IMR-90 (cell line): Measurements from ENCODE around the gene CDC42BPG. TPM values are rescaled to one million over a fixed set of nuclear protein-coding genes. Genes with fewer than 3 reads are reported as not detected.
A peak's percentile ranks its signal among the peaks of the same experiment; 100 is the strongest.

Experiments used
- ATAC-seq: fragments of 200-7000 bp; cut with Tn5 transposase; 2 replicates; pipeline ENCODE4 v1.9.1; 2020; ENCODE audit warnings: low read depth, mild to moderate bottlenecking, moderate library complexity
- BruUV-seq: library from RNA; stranded (reverse); fragments of 400-500 nt; replicated peaks from 2 replicates; lab custom pipeline; 2021; lab: Mats Ljungman, UMichigan
- CTCF ChIA-PET: fragments of 300-600 bp; formaldehyde crosslinking; extraction: SDS; loops from one replicate; lab custom pipeline; 2021; ENCODE audit warnings: antibody characterized with exemption; lab: Yijun Ruan, JAX
- POLR2A ChIA-PET: fragments of 300-600 bp; sonication (Branson Sonifier 250); formaldehyde crosslinking; loops from one replicate; lab custom pipeline; 2022; ENCODE audit warnings: antibody characterized with exemption; ENCODE audit not compliant: unreplicated experiment; lab: Charles Lee
- DNase-seq: peaks from one replicate; pipeline ENCODE4 v3.0.0; 2013
- H2AFZ ChIP-seq: replicated peaks from 2 replicates; pipeline ENCODE3; 2013; ENCODE audit warnings: low read length, mild to moderate bottlenecking; ENCODE audit not compliant: poor library complexity
- H2AK5ac ChIP-seq: 2 replicates; pipeline ENCODE4 v1.6.1; 2013; ENCODE audit warnings: low read depth, low read length, inconsistent platforms
- H2AK9ac ChIP-seq: replicated peaks from 2 replicates; pipeline ENCODE3; 2013; ENCODE audit warnings: mild to moderate bottlenecking, low read depth, low read length, moderate library complexity; ENCODE audit not compliant: poor library complexity
- H2BK120ac ChIP-seq: 2 replicates; pipeline ENCODE4 v1.6.1; 2013; ENCODE audit warnings: low read depth, low read length, inconsistent platforms
- H2BK15ac ChIP-seq: 3 replicates; pipeline ENCODE4 v1.6.1; 2013; ENCODE audit warnings: low read depth, low read length, inconsistent platforms
- H2BK20ac ChIP-seq: 2 replicates; pipeline ENCODE4 v1.6.1; 2013; ENCODE audit warnings: low read depth, mild to moderate bottlenecking, inconsistent platforms, low read length, moderate library complexity
- H2BK5ac ChIP-seq: 2 replicates; pipeline ENCODE4 v1.6.1; 2013; ENCODE audit warnings: mild to moderate bottlenecking, low read depth, low read length, inconsistent platforms; ENCODE audit not compliant: poor library complexity, severe bottlenecking
- H3K14ac ChIP-seq: replicated peaks from 2 replicates; pipeline ENCODE4 v1.6.1; 2013; ENCODE audit warnings: low read depth, low read length, inconsistent platforms
- H3K18ac ChIP-seq: 2 replicates; pipeline ENCODE4 v1.6.1; 2013; ENCODE audit warnings: low read depth, low read length, control low read depth
- H3K23ac ChIP-seq: 2 replicates; pipeline ENCODE4 v1.6.1; 2013; ENCODE audit warnings: low read depth, low read length, inconsistent platforms
- H3K27ac ChIP-seq: 2 replicates; pipeline ENCODE4 v1.5.1; 2013; ENCODE audit warnings: mild to moderate bottlenecking, control low read depth, low read length; ENCODE audit not compliant: insufficient read depth
- H3K27me3 ChIP-seq: 2 replicates; pipeline ENCODE4 v1.6.1; 2013; ENCODE audit warnings: low read length; ENCODE audit not compliant: control insufficient read depth, insufficient read depth
- H3K36me3 ChIP-seq: 2 replicates; pipeline ENCODE4 v1.6.1; 2013; ENCODE audit warnings: low read length, mixed read lengths; ENCODE audit not compliant: control insufficient read depth, insufficient read depth
- H3K4ac ChIP-seq: 2 replicates; pipeline ENCODE4 v1.6.1; 2013; ENCODE audit warnings: low read depth, low read length, inconsistent platforms
- H3K4me1 ChIP-seq: 2 replicates; pipeline ENCODE4 v1.6.1; 2013; ENCODE audit warnings: low read length, mixed read lengths; ENCODE audit not compliant: control insufficient read depth, insufficient read depth
- H3K4me2 ChIP-seq: 2 replicates; pipeline ENCODE4 v1.6.1; 2013; ENCODE audit warnings: low read depth, mild to moderate bottlenecking, control low read depth, low read length, moderate library complexity
- H3K4me3 ChIP-seq: 2 replicates; pipeline ENCODE4 v1.5.1; 2013; ENCODE audit warnings: low read depth, mild to moderate bottlenecking, control low read depth, low read length, moderate library complexity; ENCODE audit not compliant: insufficient read depth
- H3K56ac ChIP-seq: 2 replicates; pipeline ENCODE4 v1.6.1; 2013; ENCODE audit warnings: low read length, inconsistent platforms; ENCODE audit not compliant: insufficient read depth; ENCODE audit errors: extremely low read depth
- H3K79me1 ChIP-seq, 2 experiments: 2 replicates each; pipeline ENCODE4 v1.6.1; 2013; ENCODE audit warnings: low read length in 2 of 2, inconsistent platforms in 1 of 2, low read depth in 1 of 2
- H3K9ac ChIP-seq: 2 replicates; pipeline ENCODE4 v1.6.1; 2013; ENCODE audit warnings: low read depth, low read length, control low read depth
- H3K9me1 ChIP-seq: 2 replicates; pipeline ENCODE4 v1.6.1; 2013; ENCODE audit warnings: low read length, inconsistent platforms; ENCODE audit not compliant: insufficient read depth
- H3K9me3 ChIP-seq: 2 replicates; pipeline ENCODE4 v1.6.1; 2013; ENCODE audit warnings: low read length; ENCODE audit not compliant: control insufficient read depth, insufficient read depth
- H4K20me1 ChIP-seq: 2 replicates; pipeline ENCODE4 v1.6.1; 2013; ENCODE audit warnings: low read length, inconsistent platforms; ENCODE audit not compliant: insufficient read depth
- H4K5ac ChIP-seq: 2 replicates; pipeline ENCODE4 v1.6.1; 2013; ENCODE audit warnings: mild to moderate bottlenecking, low read depth, low read length, control low read depth
- H4K8ac ChIP-seq, 2 experiments: 2 replicates each; pipeline ENCODE4 v1.6.1; 2013; ENCODE audit warnings: low read depth in 2 of 2, low read length in 2 of 2, control low read depth in 1 of 2, inconsistent platforms in 1 of 2
- H4K91ac ChIP-seq: 2 replicates; pipeline ENCODE4 v1.6.1; 2013; ENCODE audit warnings: low read depth, low read length, inconsistent platforms; ENCODE audit not compliant: insufficient read depth
- BHLHE40 ChIP-seq: fragments of 150-350 bp; IDR thresholded peaks from 2 replicates; pipeline ENCODE4 v1.6.1; 2016; ENCODE audit warnings: mild to moderate bottlenecking, low read depth, low read length
- CEBPB ChIP-seq: IDR thresholded peaks from 2 replicates; pipeline ENCODE4 v1.6.1; 2012; ENCODE audit warnings: low read depth, low read length, improper control_type of control experiment
- ELK1 ChIP-seq: fragments of 150-350 bp; IDR thresholded peaks from 2 replicates; pipeline ENCODE4 v1.6.1; 2016; ENCODE audit warnings: low read depth, mild to moderate bottlenecking, low read length, moderate library complexity, borderline replicate concordance
- FOS ChIP-seq: fragments of 150-350 bp; IDR thresholded peaks from 2 replicates; pipeline ENCODE4 v1.6.1; 2016; ENCODE audit warnings: low read depth, low read length
- MAZ ChIP-seq: IDR thresholded peaks from 2 replicates; pipeline ENCODE4 v1.6.1; 2012; ENCODE audit warnings: low read depth, mild to moderate bottlenecking, low read length, improper control_type of control experiment, moderate library complexity, borderline replicate concordance
- MXI1 ChIP-seq: IDR thresholded peaks from 2 replicates; pipeline ENCODE4 v1.6.1; 2012; ENCODE audit warnings: low read depth, mild to moderate bottlenecking, low read length, moderate library complexity, borderline replicate concordance
- NFE2L2 ChIP-seq: fragments of 150-350 bp; IDR thresholded peaks from 2 replicates; pipeline ENCODE4 v1.6.1; 2016; ENCODE audit warnings: low read depth, mild to moderate bottlenecking, low read length
- POLR2A ChIP-seq: IDR thresholded peaks from 2 replicates; pipeline ENCODE4 v1.6.1; 2012; ENCODE audit warnings: mild to moderate bottlenecking, low read depth, low read length
- RAD21 ChIP-seq: IDR thresholded peaks from 2 replicates; pipeline ENCODE4 v1.6.1; 2012; ENCODE audit warnings: low read length, improper control_type of control experiment
- RCOR1 ChIP-seq: IDR thresholded peaks from 2 replicates; pipeline ENCODE4 v1.6.1; 2012; ENCODE audit warnings: mild to moderate bottlenecking, low read length, improper control_type of control experiment; ENCODE audit not compliant: insufficient replicate concordance
- USF2 ChIP-seq: fragments of 150-350 bp; IDR thresholded peaks from 2 replicates; pipeline ENCODE4 v1.6.1; 2017; ENCODE audit warnings: mild to moderate bottlenecking, antibody characterized with exemption, low read length, low read depth
- WGBS, 2 experiments: methylation state at CpG; one replicate each; pipeline versions ENCODE4 v1.1.5 to v1.1.7; 2013; ENCODE audit warnings: missing lambda C conversion rate in 2 of 2; ENCODE audit not compliant: insufficient read length in 1 of 2; ENCODE audit errors: extremely low coverage in 2 of 2; 5-methylcytosine and 5-hydroxymethylcytosine counted together
- dilution Hi-C: fragments of 300-500 bp; cut with HindIII; formaldehyde crosslinking; loops from one replicate; pipeline ENCODE4 v1.14.3; 2018; ENCODE audit warnings: low sequenced_read_pairs; ENCODE audit not compliant: unreplicated experiment
- in situ Hi-C: fragments of 300-500 bp; cut with MboI; formaldehyde crosslinking; loops from 3 replicates; pipeline ENCODE4 v1.14.3; 2019; ENCODE audit warnings: low sequenced_read_pairs, inconsistent platforms, mixed read lengths
- intact Hi-C: fragments of 100-400 bp; cut with micrococcal nuclease; formaldehyde crosslinking; loops from 2 replicates; pipeline ENCODE4 v1.10.0; 2022
- polyA plus RNA-seq, 3 experiments: library from polyadenylated mRNA; depleted of rRNA; stranded (reverse); fragments of >200 nt; gene quantifications; 2 replicates each; pipeline ENCODE4 v1.2.3, GENCODE V29; 2012; ENCODE audit warnings: low replicate concordance in 1 of 3
- total RNA-seq: library from RNA; depleted of rRNA; stranded (reverse); fragments of >200 nt; gene quantifications from 2 replicates; pipeline ENCODE4 v1.2.3, GENCODE V29; 2012

CDC42BPG gene
- total and polyA plus RNA-seq, 2 of the 4 experiments (the other 2 are of a cell fraction): under 0.01 to 0.12 TPM

- H3K9me3 ChIP-seq: no peaks in the 10 kb centered on the region
- no peak overlapping the region for H2AK9ac ChIP-seq
- no TSS peak for BruUV-seq
- CTCF ChIA-PET: no interaction called here
- TF ChIP-seq MAZ (no peak), ELK1 (no peak), RCOR1 (no peak), POLR2A (no peak), CEBPB (no peak), MXI1 (no peak), USF2 (no peak), RAD21 (no peak), FOS (no peak), BHLHE40 (no peak), NFE2L2 (no peak)
- H3K4me1 ChIP-seq: peaks cover 52% of the 10 kb centered on the region
- no peak overlapping the region for H3K56ac ChIP-seq
- H3K79me1 ChIP-seq: peaks cover 14 to 73% of the 10 kb centered on the region in 2 experiments; a peak in 3 of 4 replicates
- no peak for ATAC-seq
- H3K9ac ChIP-seq: no peak overlapping the region
- no peak overlapping the region for H3K4me2 ChIP-seq
- H4K20me1 ChIP-seq: peaks cover 85% of the 10 kb centered on the region
- 0 out of 2 replicates have a peak overlapping the region, but pooled peaks have one; percentile 1 for H3K27ac ChIP-seq
- peak overlapping the region; percentile 58; the same call in 1 of the 2 replicates for H3K23ac ChIP-seq
- no peak overlapping the region for H2AFZ ChIP-seq
- H2BK120ac ChIP-seq: no peak overlapping the region
- 0 out of 2 replicates have a peak overlapping the region, but pooled peaks have one; percentile 39 for H3K14ac ChIP-seq
- H3K9me1 ChIP-seq: peaks cover 49% of the 10 kb centered on the region
- no peak overlapping the region for H4K5ac ChIP-seq
- in situ Hi-C loops: no loop called here
- H3K4me3 ChIP-seq: no peak overlapping the region
- dilution Hi-C loops: no loop called here
- peak overlapping the region in 1 of 2 experiments; percentile 17; a peak in 1 of 4 replicates for H4K8ac ChIP-seq
- peaks cover 43% of the 10 kb centered on the region for H3K36me3 ChIP-seq
- no peak overlapping the region; the same call in 2 of the 3 replicates for H2BK15ac ChIP-seq
- peak overlapping the region; percentile 91 for H3K4ac ChIP-seq
- no peak overlapping the region for H2BK20ac ChIP-seq
- peak overlapping the region; percentile 30 for H2BK5ac ChIP-seq
- H2AK5ac ChIP-seq: peak overlapping the region; percentile 94
- DNase-seq: no peak
- no CpG with 5 or more reads among the region's 3 CpGs for WGBS, 2 experiments
- no peaks in the 10 kb centered on the region for H3K27me3 ChIP-seq
- no peak overlapping the region for H3K18ac ChIP-seq
- H4K91ac ChIP-seq: no peak overlapping the region; the same call in 1 of the 2 replicates
- POLR2A ChIA-PET: no interaction called here
- intact Hi-C loops: no loop called here
Measured at GRCh38 chr11:64871492-64871891, 27.0 kb upstream of the CDC42BPG start.
